Kidney (tissue), 14 donors: ENCODE measurements around the gene HOXB6. TPM values are rescaled to one million over a fixed set of nuclear protein-coding genes. Genes with fewer than 3 reads are reported as not detected.

Experiments used
- DNase-seq, 5 donors: peaks; one replicate each; pipeline ENCODE4 v3.0.0-alpha.2; 2013 to 2020
- FAIRE-seq: peaks from 2 replicates; lab custom pipeline; 2012; peaks lifted over from hg19 to GRCh38; lab: Jason Lieb, UNC
- H3K27ac ChIP-seq, 2 donors: one replicate each; pipeline ENCODE4 v1.7.0; 2013; ENCODE audit warnings: low read depth in 2 of 2, low read length in 2 of 2, inconsistent platforms in 1 of 2
- H3K27me3 ChIP-seq: one replicate; pipeline ENCODE4 v1.7.1; 2013; ENCODE audit warnings: low read length, inconsistent platforms; ENCODE audit not compliant: control insufficient read depth, insufficient read depth
- H3K36me3 ChIP-seq, 3 donors: one replicate each; pipeline versions ENCODE4 v1.7.0 to v1.7.1; 2013; ENCODE audit warnings: low read length in 3 of 3, control low read depth in 1 of 3, inconsistent platforms in 1 of 3; ENCODE audit not compliant: insufficient read depth in 3 of 3, control insufficient read depth in 2 of 3
- H3K4me1 ChIP-seq, 3 donors: one replicate each; pipeline versions ENCODE4 v1.7.0 to v1.7.1; 2013; ENCODE audit warnings: low read length in 3 of 3, inconsistent platforms in 1 of 3, low read depth in 1 of 3; ENCODE audit not compliant: control insufficient read depth in 2 of 3, insufficient read depth in 2 of 3
- H3K4me3 ChIP-seq, 3 donors: one replicate each; pipeline versions ENCODE4 v1.7.0 to v1.8.1; 2013; ENCODE audit warnings: low read length in 3 of 3, control low read depth in 1 of 3, inconsistent platforms in 1 of 3
- H3K9ac ChIP-seq, 3 donors: one replicate each; pipeline versions ENCODE4 v1.7.0 to v1.7.1; 2013; ENCODE audit warnings: low read length in 3 of 3, control low read depth in 1 of 3, inconsistent platforms in 1 of 3
- H3K9me3 ChIP-seq, 3 donors: one replicate each; pipeline versions ENCODE4 v1.7.0 to v1.7.1; 2013; ENCODE audit warnings: low read length in 3 of 3, control low read depth in 1 of 3, inconsistent platforms in 1 of 3; ENCODE audit not compliant: control insufficient read depth in 2 of 3, insufficient read depth in 1 of 3
- CTCF ChIP-seq: IDR thresholded peaks from 3 replicates; pipeline ENCODE4 v1.5.1; 2012; ENCODE audit warnings: mild to moderate bottlenecking, moderate library complexity, borderline replicate concordance; ENCODE audit not compliant: insufficient read depth; ENCODE audit errors: extremely low read depth
- intact Hi-C: fragments of 100-400 bp; cut with DNase I; formaldehyde crosslinking; loops from one replicate; pipeline ENCODE4 v1.11.1; 2022
- polyA plus RNA-seq: library from polyadenylated mRNA; stranded (reverse); fragments of 350-450 nt; fragmentation: Illumina TruSeq; extraction: RNeasy Lipid Tissue Mini Kit (QIAGEN cat#74804); gene quantifications from one replicate; pipeline ENCODE4 v1.2.3, GENCODE V29; 2014; ENCODE audit warnings: low read depth, low replicate concordance; ENCODE audit not compliant: insufficient read depth
- total RNA-seq: library from RNA; stranded (reverse); fragmentation: NEBNext Ultra II Directional; extraction: Animal tissue kit (Norgen Biotek cat#: 25700); gene quantifications from one replicate; pipeline ENCODE4 v1.2.1, GENCODE V29; 2021
- donor health status: control.
- donor health status: control.
- donor health status: control.
- donor health status: control.
- donor health status: control.
- donor health status: DM: yes; HTN: yes; CAD: no.
- donor health status: Normal renal cell carcinoma (clear cell type).

The HOXB6 gene
- total and polyA plus RNA-seq, 2 donors from 2014 or later: 44.0 to 90.2 TPM

- Histone ChIP-seq H3K27me3 (peaks cover 58% of the 10 kb centered on the region), H3K27ac (no peak overlapping the region), H3K4me1 (peaks cover 0 to 2% (median 0%) of the 10 kb centered on the region in 3 donors), H3K36me3 (no peaks in the 10 kb centered on the region), H3K4me3 (no peak overlapping the region), H3K9ac (no peak overlapping the region), H3K9me3 (no peaks in the 10 kb centered on the region)
- DNase-seq: peak in 4 of 5 donors; percentile 1 to 49 (median 10)
- intact Hi-C loops: no loop called here
- no peak for FAIRE-seq
- no peak for TF ChIP-seq CTCF
These were observed 26.3 kb upstream of the HOXB6 start for GRCh38 chr17:48630925-48631692.

- Histone ChIP-seq H3K9me3 (no peaks in the 10 kb centered on the region), H3K4me1 (peaks cover 0 to 2% (median 0%) of the 10 kb centered on the region in 3 donors), H3K27me3 (peaks cover 52% of the 10 kb centered on the region), H3K4me3 (no peak overlapping the region), H3K9ac (no peak overlapping the region), H3K27ac (no peak overlapping the region), H3K36me3 (no peaks in the 10 kb centered on the region)
- DNase-seq: peak in 3 of 5 donors; percentile 1 to 43 (median 2)
- TF ChIP-seq CTCF: no peak
- intact Hi-C loops: no loop called here
- no peak for FAIRE-seq
These were observed 25.5 kb upstream of the HOXB6 start for GRCh38 chr17:48630009-48630924.

GRCh38 chr17:48629411-48629759, 24.6 kb upstream of the HOXB6 start:
- H3K9ac ChIP-seq: no peak overlapping the region
- no peak for TF ChIP-seq CTCF
- no peaks in the 10 kb centered on the region for H3K36me3 ChIP-seq
- H3K4me1 ChIP-seq: peaks cover 0 to 2% (median 0%) of the 10 kb centered on the region in 3 donors
- no peak overlapping the region for H3K27ac ChIP-seq
- DNase-seq (peak in 3 of 5 donors; percentile 1 to 36 (median 1)), FAIRE-seq (no peak)
- peaks cover 46% of the 10 kb centered on the region for H3K27me3 ChIP-seq
- intact Hi-C loops: no loop called here
- H3K4me3 ChIP-seq: no peak overlapping the region
- H3K9me3 ChIP-seq: no peaks in the 10 kb centered on the region
